ENCODE data around the gene RBFOX2.

DNA sequence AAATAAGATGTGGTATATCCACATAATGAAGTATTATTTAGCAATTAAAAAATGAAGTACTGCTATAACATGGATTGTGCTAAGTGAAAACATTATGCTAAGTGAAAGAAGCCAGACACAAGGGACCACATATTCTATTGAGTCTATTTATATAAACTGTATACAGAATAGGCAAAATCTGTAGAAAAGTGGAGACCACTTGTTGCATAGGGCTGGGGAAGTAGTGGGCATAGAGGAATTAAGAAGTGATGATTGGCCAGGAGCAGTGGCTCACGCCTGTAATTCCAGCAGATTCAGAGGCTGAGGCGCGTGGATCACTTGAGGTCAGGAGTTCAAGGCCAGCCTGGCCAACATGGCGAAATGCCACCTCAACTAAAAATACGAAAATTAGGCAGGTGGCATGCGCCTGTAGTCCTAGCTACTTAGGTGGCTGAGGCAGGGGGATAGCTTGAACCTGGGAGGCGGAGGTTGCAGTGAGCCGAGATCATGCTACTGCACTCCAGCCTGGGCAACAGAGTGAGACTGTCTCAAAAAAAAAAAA is 109.6 kb downstream of the RBFOX2 start:
- TF ChIP-seq POLR2A (IDR thresholded peaks at IDR 0.05) (no peak), POLR2AphosphoS5 (IDR thresholded peaks at IDR 0.05; ENCODE audit: insufficient read depth in 1 of 2, low read depth in 1 of 2) (no peak)
- TF ChIP-seq, protein P1, sequence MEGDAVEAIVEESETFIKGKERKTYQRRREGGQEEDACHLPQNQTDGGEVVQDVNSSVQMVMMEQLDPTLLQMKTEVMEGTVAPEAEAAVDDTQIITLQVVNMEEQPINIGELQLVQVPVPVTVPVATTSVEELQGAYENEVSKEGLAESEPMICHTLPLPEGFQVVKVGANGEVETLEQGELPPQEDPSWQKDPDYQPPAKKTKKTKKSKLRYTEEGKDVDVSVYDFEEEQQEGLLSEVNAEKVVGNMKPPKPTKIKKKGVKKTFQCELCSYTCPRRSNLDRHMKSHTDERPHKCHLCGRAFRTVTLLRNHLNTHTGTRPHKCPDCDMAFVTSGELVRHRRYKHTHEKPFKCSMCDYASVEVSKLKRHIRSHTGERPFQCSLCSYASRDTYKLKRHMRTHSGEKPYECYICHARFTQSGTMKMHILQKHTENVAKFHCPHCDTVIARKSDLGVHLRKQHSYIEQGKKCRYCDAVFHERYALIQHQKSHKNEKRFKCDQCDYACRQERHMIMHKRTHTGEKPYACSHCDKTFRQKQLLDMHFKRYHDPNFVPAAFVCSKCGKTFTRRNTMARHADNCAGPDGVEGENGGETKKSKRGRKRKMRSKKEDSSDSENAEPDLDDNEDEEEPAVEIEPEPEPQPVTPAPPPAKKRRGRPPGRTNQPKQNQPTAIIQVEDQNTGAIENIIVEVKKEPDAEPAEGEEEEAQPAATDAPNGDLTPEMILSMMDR (IDR thresholded peaks at IDR 0.05): no peak
